HG02870 (cell line): Measurements from ENCODE around the gene GPX4.
A peak's percentile ranks its signal among the peaks of the same experiment; 100 is the strongest.

ENCODE experiments used
- ATAC-seq: cut with Tn5 transposase; IDR thresholded peaks from one replicate; pipeline ENCODE4 v1.9.1; 2021; ENCODE audit warnings: mild to moderate bottlenecking, moderate library complexity; ENCODE audit not compliant: unreplicated experiment

Gene GPX4

DNA sequence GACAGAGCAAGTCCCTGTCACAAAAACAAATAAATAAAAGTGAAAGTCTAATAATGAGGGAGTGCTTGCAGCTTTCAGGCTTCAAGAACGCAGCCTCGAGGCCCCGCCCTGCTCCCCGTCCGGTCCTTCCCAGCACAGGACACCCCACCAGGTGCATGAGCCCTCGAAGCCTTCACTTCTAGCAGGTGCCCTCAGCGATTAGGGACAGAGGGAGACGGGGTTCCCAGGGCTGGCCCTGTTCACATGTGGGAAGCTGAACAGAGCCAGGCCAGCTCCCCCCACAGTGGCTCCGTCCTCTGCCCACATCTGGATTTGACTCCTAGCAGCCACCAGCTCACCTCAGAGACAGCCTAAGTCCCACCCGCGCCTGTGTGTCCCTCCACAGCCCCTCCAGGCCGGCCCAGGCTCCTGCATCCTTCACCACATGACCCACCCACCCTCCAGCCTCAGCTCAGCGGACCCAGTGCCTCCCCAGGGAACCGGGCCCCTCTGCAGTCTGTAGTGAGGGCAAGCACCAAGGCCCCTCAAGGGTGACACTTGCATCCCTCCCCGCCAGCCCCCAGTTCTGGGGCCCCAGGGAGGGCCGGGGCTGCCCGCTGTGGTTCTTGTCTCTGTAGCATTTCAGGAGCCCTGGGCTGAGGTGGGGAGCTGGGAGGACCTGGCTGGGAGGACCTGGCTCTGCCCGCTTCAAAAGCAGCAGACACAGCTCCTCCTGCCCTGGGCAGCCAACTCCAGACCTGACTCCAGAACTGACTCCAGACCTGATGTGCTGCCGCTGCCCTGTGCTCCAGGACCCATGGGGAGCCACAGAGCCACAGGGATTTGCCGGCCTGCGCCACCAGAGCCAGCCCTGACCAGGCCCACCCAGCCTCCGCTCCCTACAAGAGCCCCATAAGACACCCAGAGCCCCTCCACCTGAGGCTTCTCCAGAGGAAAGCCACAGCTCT lies 27.2 kb downstream of the GPX4 start:
- ATAC-seq = no peak

DNA sequence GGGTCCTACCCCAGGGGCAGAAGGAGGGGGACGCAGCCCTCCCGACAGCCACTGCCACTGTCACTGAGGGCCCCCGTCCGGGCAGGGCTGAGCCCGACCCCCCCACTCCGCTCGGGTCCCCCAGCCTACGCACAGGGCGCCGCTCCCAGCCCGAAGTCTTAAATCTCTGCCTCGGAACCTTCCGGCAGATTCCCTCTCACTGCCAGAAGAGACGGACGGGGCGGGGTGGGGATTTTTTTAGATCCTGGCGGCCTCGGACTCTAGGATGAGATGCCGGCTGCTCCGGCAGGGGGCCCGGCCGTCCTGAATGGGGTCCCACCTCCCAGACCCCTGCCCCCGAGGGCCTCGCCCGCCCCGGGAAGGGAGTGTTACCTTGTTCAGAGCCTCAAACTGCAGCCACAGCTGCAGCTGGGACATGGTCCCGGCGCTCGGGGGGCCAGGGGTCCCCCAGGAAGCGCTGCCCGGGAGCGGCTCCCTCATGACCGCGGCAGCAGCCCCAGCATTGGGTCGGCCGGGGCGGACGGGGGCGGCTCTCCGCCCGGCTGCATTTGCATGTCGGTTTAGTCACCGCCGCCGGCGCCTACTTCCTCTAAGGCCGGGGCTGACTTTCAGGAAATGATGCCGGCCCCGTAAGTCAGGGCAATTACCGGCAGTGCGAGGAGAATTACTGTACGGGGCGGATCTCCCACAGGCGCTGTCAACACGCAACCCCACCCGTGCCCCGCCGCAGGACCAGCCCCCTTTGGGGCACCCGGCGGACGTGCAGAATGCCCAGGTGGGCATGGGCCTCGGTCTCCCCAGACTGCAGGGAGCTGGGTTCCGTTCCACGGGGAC lies 28.1 kb downstream of the GPX4 start:
- peak; percentile 37 for ATAC-seq

DNA sequence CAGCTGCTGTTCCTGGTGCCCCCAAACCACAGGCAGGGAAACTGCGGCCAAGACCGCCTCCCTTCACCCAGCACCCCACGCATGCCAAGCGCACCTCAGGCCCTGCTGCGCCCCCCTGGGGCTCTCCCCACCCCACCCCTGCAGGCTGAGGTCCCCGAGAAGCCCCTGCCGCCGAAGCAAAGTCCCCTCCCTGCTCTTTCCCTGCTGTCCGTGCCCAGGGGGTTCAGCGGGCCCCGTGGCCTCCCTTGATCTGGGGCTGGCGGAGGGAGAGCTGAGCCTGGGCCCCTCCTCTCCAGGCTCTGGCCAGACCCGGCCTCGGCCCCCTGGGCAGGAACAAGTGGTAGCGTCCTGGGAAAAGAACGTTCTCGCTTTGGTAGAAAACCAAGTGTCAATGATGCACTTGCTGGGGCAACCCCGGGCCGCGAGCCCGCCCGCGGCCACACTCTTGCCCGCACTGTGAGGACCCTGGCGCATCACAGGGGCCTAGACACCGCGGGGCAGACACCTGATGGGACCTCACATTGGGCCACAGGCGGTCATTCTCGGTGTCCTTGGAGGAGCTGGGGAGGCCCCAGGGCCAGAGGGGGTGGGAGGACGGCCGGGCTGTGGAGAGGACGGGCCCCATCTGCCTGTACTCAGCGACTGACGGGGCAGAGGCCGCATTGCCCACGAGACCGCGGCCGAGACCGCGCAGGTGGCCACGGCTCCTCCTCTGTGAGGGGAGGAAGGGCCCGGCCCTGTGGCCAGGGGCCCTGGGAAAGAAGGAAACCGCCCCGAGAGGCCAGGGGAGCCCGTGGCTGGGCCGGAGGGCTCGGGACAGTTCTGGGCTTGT lies 29.0 kb downstream of the GPX4 start:
- peak; percentile 2 for ATAC-seq

DNA sequence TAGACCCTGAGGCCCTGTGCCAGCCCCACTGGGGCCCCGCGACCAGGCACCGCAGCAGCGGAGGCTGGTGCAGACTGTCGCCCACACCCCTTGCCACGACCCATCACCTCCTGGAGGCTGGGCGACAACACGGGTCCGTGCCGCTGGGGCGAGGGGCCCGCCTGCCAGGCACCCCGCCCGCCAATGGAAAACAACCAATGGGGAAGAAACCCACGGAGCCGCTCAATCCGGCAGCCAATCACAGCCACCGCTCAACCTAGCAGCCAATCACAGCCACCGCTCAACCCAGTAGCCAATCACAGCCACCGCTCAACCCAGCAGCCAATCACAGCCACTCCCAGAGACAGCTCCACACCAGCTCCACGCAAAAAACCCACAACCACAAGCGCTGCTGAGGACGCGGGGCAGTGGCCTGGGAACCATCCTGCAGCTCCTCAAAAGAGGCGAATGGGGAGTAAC lies 29.7 kb downstream of the GPX4 start:
- ATAC-seq = peak; percentile 73

DNA sequence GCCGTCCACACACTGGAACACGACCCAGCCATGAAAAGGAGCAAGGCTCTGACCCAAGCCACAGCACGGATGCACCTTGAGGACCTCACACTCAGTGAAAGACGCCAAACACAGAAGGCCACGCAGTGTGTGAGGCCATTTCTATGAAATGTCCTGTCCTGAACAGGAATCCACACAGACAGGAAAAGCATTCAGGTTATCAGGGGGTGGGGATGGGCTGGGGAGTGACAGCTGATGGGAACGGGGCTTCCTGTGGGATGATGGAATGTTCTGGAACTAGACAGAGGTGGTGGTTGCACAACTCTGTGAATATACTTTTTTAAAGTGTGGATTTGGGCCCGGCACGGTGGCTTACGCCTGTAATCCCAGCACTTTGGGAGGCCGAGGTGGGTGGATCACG lies 30.6 kb downstream of the GPX4 start:
- ATAC-seq = no peak

DNA sequence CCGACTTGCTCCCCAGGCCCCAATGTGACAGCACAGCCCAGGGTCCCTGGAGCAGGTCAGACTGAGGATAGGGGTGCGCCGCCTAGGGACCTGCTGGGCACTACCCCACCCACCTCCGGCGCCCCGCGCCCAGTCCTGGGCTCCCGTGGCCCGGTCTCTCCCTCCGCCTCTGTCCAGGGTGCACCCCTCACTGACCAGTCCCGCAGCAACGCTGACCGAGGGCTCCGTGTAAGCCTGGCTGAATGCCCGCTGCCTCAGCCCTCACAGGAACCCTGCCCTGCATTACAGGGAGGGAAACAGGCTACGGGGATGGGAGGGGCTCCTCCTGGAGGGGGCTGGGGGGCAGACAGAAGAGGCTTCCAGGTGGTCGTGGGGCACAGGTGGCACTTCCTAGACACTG lies 31.7 kb downstream of the GPX4 start:
- no peak for ATAC-seq

DNA sequence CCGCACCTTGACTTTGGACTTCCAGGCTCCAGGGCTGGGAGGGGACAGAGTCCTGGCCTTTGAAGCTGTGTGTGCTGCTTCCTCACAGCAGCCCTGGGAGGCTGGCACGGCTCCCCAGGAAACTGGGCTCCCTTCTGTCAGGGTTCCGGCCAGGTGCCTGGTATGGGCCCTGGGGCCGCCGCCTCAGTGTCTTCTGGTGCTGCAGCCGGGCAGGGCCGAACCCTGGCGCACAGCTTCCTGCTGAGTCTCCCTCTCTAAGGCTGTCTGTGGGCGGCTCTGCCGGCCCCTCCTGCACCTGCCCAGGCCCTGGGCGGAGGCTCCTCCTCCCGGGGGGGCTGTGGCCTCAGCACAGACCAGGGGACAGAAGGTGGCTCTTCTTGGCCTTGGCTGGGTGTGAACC lies 32.4 kb downstream of the GPX4 start:
- ATAC-seq = no peak

DNA sequence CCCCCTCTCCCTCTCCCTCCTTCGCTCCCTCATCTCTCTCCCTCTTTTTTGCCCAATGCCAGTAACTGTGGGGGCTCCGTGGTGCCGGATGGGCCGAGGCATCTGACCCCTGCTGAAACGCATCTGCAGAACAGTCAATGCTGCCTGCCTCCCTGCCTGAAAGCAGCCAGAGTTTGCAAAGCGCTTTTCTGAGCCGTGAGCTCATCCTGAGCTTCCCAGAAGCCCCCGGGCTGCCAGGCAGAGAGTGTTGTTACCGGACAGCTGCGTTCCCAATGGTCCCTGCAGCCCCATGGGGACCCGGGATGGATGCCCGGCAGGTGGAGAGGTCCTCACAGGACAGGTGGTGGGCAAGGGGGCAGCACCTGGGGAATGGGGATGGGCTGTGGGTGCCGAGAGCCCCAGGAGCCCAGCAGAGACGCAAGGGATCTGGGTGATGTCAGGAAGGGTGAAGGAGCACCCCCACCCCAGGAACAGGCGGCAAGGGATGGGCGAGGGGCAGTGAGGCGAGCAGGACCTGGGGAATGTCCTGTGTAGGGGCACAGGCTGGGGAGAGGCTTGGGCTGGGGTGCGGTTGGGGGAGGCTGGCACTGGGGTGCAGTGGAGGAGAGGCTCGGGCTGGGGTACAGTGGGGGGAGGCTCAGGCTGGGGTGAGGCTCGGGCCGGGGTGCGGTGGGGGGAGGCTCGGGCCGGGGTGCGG lies 33.0 kb downstream of the GPX4 start:
- no peak for ATAC-seq

DNA sequence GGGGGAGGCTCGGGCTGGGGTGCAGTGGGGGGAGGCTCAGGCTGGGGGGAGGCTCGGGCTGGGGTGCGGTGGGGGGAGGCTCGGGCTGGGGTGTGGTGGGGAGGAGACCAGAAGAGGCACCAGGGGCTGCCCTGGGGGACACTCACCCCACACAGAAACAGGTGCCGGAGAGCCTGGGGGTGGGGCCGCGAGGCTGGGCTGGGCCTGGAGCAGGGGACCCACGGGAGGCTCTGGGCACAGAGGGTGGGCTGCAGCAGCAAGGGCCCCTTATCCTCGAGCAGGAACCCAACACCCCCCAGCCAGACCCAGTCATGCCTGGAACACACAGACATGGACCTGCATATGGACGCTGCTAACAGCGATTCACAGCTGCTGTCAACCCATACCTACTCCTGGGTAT lies 34.3 kb downstream of the GPX4 start:
- no peak for ATAC-seq

DNA sequence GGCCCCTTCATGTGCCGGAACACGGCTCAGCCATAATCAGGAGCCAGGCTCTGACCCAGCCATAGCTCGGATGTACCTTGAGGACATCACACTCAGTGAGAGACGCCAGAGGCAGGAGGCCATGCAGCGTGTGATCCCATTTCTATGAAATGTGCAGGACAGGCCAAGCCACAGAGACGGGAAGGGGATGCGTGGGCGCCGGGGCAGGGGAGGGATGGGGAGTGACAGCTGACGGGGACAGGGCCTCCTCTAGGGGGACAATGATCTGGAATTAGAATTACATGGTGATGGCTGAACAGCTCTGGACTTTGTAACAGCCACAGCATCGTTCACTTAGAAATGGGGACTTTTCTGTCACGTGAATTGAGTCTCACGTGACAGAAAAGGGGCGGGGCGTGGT lies 35.3 kb downstream of the GPX4 start:
- no peak for ATAC-seq

DNA sequence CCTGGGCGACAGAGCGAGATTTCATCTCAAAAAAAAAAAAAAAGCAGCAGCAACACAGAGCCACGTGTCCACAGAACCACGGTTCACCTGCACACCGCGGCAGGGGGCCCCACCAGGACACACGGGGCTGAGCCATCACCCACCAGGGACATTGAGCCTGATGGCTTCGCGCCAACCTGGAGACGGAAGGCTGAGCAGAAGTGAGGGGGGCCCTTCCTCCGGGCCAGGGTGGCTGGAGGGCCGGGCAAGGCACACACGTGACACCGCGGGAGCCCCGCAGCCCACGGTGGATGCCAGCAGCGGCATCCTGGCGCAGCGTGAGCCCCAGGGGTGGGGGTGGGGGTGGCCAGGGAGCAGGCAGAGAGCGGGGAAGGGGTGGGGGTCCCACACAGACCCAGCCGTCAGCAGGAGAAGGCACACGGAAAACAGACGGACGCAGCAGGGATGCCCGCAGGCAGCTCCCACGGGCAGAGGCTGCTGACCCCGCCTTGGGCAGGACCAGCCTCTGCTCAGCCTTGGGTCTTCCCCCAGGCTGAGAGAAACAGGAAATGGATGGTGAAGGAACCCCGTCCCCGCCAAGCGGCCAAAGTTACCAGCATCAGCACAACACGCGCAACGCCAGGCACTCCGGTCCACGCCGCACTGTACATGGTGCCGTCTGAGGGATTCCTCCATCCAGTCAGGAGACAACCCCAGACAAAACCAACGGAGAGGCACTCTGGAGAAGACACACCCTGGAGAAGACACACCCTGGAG lies 36.7 kb downstream of the GPX4 start:
- no peak for ATAC-seq

DNA sequence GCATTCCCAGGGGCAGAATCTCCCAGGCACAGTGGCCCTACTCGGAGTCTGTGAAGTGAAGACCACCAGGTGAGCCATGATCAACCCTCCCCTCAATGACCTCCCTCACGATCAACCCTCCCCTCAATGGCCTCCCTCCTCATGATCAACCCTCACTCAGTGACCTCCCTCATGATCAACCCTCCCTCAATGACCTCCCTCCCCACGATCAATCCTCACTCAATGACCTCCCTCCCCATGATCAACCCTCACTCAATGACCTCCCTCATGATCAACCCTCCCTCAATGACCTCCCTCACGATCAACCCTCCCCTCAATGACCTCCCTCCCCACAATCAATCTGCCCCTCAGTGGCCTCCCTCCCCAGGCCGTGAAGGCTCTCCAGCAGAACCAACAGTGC lies 38.1 kb downstream of the GPX4 start:
- no peak for ATAC-seq

DNA sequence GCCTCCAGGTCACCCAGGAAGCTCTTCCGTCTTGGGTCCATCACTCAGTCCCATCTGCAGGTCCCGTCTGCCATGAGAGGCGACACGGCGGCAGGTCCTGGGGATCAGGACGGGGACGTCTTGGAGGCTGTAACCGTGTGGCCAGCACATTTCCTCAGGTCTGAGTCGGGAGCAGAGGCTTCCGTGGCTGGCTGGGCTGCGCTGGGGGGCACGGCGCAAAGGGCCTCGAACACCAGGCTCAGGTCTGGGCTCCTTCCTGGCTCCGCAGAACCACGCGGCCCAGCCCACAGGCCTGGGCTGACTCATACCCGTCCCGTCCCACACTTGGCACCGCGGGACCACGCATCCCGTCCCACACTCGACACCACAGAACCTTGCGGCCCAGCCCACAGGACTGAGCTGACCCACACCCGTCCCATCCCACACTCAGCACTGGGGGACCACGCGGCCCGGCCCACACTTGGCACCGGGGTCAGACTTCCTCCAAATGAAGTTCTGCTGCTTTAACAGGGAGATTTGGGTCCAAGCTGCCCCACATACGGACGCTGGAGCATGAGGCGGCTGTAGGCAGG lies 40.1 kb downstream of the GPX4 start:
- ATAC-seq = no peak

DNA sequence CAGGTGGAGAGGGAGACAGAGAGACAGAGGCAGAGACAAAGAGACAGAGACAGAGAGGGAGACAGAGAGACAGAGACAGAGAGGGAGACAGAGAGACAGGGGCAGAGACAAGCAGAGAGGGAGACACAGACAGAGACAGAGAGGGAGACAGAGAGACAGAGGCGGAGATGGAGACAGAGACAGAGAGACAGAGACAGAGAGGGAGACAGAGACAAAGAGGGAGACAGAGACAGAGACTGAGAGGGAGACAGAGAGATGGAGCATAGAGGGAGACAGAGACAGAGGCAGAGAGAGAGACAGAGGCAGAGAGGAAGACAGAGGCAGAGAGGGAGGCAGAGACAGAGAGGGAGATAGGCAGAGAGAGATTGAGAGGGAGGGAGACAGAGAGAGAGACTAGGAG lies 40.9 kb downstream of the GPX4 start:
- ATAC-seq = no peak

DNA sequence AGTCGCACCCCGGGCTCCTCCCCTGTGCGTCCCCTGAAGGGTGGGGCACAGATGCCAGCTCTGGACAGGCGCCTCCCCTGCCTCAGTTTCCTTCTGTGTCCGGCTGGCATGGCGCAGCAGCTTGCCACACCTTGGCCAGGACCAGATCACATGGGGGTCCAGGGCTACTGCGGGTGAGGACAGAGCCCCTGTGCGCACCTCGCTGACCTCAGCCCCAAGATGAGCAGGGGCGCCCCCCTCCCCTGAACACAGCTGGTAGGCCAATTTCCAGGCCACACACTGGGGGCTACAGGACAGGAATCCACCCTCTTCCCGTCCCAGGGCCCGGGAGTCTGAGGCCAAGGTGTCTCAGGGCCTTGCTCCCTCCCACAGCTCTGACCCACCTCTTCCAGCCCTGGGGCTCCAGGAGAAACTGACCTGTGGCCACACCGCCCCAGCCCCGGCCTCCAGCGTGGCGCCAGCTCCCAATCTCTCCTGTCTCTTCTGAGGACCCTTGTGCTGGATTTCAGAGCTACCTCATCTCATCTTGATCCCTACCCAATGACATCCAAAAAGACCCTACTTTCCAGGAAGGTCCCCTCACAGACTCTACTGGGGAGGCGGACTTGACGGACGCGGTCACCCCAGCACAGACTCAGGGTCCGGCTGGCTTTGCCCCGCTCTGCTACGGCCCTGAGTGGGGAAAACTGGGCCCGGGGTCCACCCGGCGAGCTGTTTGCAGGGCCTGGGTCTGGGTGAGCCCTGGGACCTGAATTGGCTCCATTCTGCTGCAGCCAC lies 42.0 kb downstream of the GPX4 start:
- ATAC-seq = no peak

DNA sequence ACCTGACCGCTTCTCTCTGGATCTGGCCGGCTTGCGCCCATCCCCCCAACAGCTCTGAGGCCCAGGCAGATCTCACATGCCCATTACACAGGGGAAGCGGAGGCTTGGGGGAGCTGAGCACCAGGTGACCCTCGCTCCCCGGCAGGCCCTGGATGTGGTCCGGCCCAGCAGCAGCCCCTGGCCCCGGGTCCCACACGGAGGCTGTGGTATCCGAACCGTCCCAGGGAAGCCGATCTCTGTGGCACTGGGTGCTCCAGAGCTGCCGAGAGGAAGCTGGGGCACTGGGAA lies 42.6 kb downstream of the GPX4 start:
- ATAC-seq = no peak

DNA sequence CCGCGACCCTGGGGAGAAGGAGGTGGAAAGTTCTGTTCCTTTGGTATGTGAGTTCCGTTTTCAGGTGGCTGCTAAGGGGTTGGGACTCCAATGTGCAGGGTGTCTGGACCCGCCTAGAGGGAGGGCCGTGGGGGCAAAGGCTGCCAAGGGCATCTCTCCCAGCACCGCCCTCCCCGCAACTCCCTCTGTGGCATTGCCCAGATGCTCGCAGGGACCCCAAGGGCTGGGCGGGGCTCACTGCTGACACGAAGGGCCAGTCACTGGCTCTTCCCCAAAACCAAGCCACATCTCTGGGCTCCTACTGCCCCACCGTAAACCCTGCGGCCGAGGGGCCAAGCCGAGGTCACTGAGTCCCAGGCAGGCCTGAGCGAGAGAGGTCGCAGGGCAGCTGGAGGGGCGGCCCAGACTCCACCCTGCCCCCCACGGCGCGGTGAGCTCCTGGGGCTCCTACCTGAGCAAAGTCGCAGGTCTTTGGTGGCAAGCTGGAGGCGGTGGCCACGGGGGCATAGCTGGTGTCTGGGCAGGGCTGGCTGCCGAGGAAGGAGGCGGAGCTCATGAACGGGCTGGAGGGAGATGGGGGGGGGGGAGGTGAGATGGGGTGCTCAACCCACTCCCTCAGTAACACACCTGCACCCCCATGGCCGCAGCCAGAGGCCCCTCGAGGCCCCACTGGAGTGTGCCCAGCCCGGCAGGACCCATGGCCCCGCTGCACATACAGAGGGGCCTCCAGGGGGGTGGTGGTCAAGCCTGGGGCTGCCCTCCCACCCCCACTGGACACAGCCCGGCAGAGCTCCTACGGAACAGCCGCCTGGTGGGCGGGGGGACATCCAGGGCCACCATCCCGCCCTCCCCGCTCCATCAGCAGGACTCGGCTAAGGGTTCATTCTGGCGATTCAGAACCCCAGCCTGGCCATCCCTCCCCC lies 43.3 kb downstream of the GPX4 start:
- no peak for ATAC-seq
